SU-DHL-6 (cell line): Measurements from ENCODE around the gene ZNF185.

Experiments
- EZH2phosphoT487 ChIP-seq: fragments of 200-600 bp; sonication (generic), shearing (Covaris generic); conservative IDR thresholded peaks from 2 replicates; pipeline ENCODE4 v1.6.1; 2018; ENCODE audit warnings: mild to moderate bottlenecking, antibody characterized with exemption, low read length, moderate library complexity, mixed read lengths
- TF ChIP-seq, protein P1 (sequence below): fragments of 200-600 bp; sonication (generic); IDR thresholded peaks from one replicate; pipeline ENCODE4 v1.5.1; 2017; ENCODE audit warnings: antibody characterized with exemption, mild to moderate bottlenecking, low read length, moderate library complexity; ENCODE audit not compliant: insufficient read depth, poor library complexity, severe bottlenecking

DNA sequence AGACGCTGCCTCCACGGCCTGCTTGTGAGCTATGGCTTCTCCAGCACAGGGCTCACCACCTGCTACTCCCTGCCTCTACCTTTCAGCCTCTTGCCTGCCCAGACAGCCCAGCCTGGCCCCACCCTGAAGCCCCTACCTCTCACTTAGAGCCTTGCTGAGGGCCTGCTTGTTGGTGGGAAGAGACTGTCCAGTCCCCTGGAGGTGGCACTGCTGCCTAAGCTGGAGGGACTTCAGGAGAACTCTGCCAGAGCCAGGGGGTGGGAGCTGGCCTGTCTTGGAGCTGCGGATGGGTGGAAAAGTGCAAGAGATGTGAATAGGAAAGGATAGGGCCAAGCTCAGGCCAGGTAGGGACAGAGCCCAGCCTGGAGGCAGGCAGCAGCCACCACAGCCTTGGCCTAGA lies 2.7 kb upstream of the ZNF185 start:
- TF ChIP-seq, protein P1, sequence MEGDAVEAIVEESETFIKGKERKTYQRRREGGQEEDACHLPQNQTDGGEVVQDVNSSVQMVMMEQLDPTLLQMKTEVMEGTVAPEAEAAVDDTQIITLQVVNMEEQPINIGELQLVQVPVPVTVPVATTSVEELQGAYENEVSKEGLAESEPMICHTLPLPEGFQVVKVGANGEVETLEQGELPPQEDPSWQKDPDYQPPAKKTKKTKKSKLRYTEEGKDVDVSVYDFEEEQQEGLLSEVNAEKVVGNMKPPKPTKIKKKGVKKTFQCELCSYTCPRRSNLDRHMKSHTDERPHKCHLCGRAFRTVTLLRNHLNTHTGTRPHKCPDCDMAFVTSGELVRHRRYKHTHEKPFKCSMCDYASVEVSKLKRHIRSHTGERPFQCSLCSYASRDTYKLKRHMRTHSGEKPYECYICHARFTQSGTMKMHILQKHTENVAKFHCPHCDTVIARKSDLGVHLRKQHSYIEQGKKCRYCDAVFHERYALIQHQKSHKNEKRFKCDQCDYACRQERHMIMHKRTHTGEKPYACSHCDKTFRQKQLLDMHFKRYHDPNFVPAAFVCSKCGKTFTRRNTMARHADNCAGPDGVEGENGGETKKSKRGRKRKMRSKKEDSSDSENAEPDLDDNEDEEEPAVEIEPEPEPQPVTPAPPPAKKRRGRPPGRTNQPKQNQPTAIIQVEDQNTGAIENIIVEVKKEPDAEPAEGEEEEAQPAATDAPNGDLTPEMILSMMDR, result no peak
- TF ChIP-seq EZH2phosphoT487, result no peak
